Uterus (tissue), 2 donors: Measurements from ENCODE around the gene CDKAL1.

Source experiments
- CTCF ChIP-seq, 4 experiments: fragments of 200-600 bp in 2 of 4; fragments of 450-650 bp in 2 of 4; sonication (generic) in 2 of 4; IDR thresholded peaks; one replicate each; pipeline ENCODE4 v1.5.1; 2016 to 2019; ENCODE audit warnings: antibody characterized with exemption in 4 of 4, mild to moderate bottlenecking in 2 of 4, moderate library complexity in 1 of 4
- POLR2A ChIP-seq, 2 donors: fragments of 450-650 bp; IDR thresholded peaks; one replicate each; pipeline ENCODE4 v1.6.1; 2016; ENCODE audit warnings: antibody characterized with exemption in 2 of 2, mild to moderate bottlenecking in 1 of 2, moderate library complexity in 1 of 2

- no peak for TF ChIP-seq CTCF (IDR thresholded peaks at IDR 0.05)
- no peak for TF ChIP-seq POLR2A (IDR thresholded peaks at IDR 0.05)
Observed at GRCh38 chr6:21144928-21145327, 610.7 kb downstream of the CDKAL1 start.
